SJSA1 (cell line): Measurements from ENCODE around the gene CAMTA1. TPM values are rescaled to one million over a fixed set of nuclear protein-coding genes. Genes with fewer than 3 reads are reported as not detected.

ENCODE experiments used
- DNase-seq, 2 experiments: peaks; one replicate each; pipeline ENCODE4 v3.0.0-alpha.2; 2015 to 2020; ENCODE audit warnings: low spot score in 2 of 2, low read depth in 1 of 2
- H3K27ac ChIP-seq: fragments of 250-450 bp; sonication (Bioruptor Pico); 2 replicates; pipeline ENCODE4 v1.5.1; 2020; ENCODE audit warnings: mild to moderate bottlenecking, moderate library complexity
- H3K27me3 ChIP-seq: fragments of 250-450 bp; sonication (Bioruptor Pico); replicated peaks from 2 replicates; pipeline ENCODE4 v1.5.1; 2020; ENCODE audit warnings: mild to moderate bottlenecking, moderate library complexity
- H3K36me3 ChIP-seq: fragments of 250-450 bp; sonication (Bioruptor Pico); 2 replicates; pipeline ENCODE4 v1.5.1; 2020; ENCODE audit warnings: mild to moderate bottlenecking
- H3K4me1 ChIP-seq: fragments of 250-450 bp; sonication (Bioruptor Pico); replicated peaks from 2 replicates; pipeline ENCODE4 v1.6.1; 2021; ENCODE audit warnings: mild to moderate bottlenecking
- H3K4me3 ChIP-seq: fragments of 250-450 bp; sonication (Bioruptor Pico); 2 replicates; pipeline ENCODE4 v1.5.1; 2020; ENCODE audit warnings: mild to moderate bottlenecking
- H3K9me3 ChIP-seq: fragments of 250-450 bp; sonication (Bioruptor Pico); replicated peaks from 2 replicates; pipeline ENCODE4 v1.5.1; 2020; ENCODE audit warnings: mild to moderate bottlenecking
- total RNA-seq: library from RNA; depleted of rRNA; stranded (reverse); fragments of >200 nt; shearing (Covaris generic); gene quantifications from 2 replicates; pipeline ENCODE4 v1.2.3, GENCODE V29; 2014

Gene CAMTA1
- total RNA-seq, 1 experiment from 2014 or later, result 136 TPM

GRCh38 chr1:7199077-7199779 is 414.0 kb downstream of the CAMTA1 start:
- H3K4me1 ChIP-seq, result no peaks in the 10 kb centered on the region
- no peaks in the 10 kb centered on the region; the same call in 1 of the 2 replicates for H3K27me3 ChIP-seq
- no peak overlapping the region for H3K27ac ChIP-seq
- no peaks in the 10 kb centered on the region for H3K36me3 ChIP-seq
- no peaks in the 10 kb centered on the region for H3K9me3 ChIP-seq
- H3K4me3 ChIP-seq, result no peak overlapping the region
- no peak for DNase-seq

- Histone ChIP-seq H3K4me1 (no peaks in the 10 kb centered on the region), H3K4me3 (no peak overlapping the region), H3K36me3 (no peaks in the 10 kb centered on the region), H3K27me3 (no peaks in the 10 kb centered on the region), H3K9me3 (no peaks in the 10 kb centered on the region), H3K27ac (no peak overlapping the region)
- DNase-seq, result no peak
These were observed 422.8 kb downstream of the CAMTA1 start for GRCh38 chr1:7207875-7208646.

- no peak for DNase-seq
- H3K4me1 ChIP-seq, result no peaks in the 10 kb centered on the region
- no peak overlapping the region for H3K4me3 ChIP-seq
- H3K27ac ChIP-seq, result no peak overlapping the region
- H3K36me3 ChIP-seq, result no peaks in the 10 kb centered on the region
- H3K9me3 ChIP-seq, result no peaks in the 10 kb centered on the region
- H3K27me3 ChIP-seq, result no peaks in the 10 kb centered on the region
These were observed 423.5 kb downstream of the CAMTA1 start for GRCh38 chr1:7208647-7209180.

- H3K4me1 ChIP-seq, result no peaks in the 10 kb centered on the region
- no peaks in the 10 kb centered on the region for H3K36me3 ChIP-seq
- no peaks in the 10 kb centered on the region for H3K9me3 ChIP-seq
- no peak overlapping the region for H3K4me3 ChIP-seq
- H3K27me3 ChIP-seq, result no peaks in the 10 kb centered on the region
- H3K27ac ChIP-seq, result no peak overlapping the region
- no peak for DNase-seq
These were observed 424.1 kb downstream of the CAMTA1 start for GRCh38 chr1:7209336-7209735.

- H3K27ac ChIP-seq, result no peak overlapping the region
- peaks cover 9% of the 10 kb centered on the region for H3K4me1 ChIP-seq
- H3K36me3 ChIP-seq, result no peaks in the 10 kb centered on the region
- peaks cover 12% of the 10 kb centered on the region for H3K9me3 ChIP-seq
- no peaks in the 10 kb centered on the region for H3K27me3 ChIP-seq
- no peak overlapping the region for H3K4me3 ChIP-seq
- DNase-seq, result peak in 1 of 2 experiments; percentile 19
These were observed 433.1 kb downstream of the CAMTA1 start for GRCh38 chr1:7218210-7218832.

- no peaks in the 10 kb centered on the region for H3K36me3 ChIP-seq
- H3K4me1 ChIP-seq, result peaks cover 16% of the 10 kb centered on the region
- H3K27ac ChIP-seq, result no peak overlapping the region
- no peaks in the 10 kb centered on the region for H3K27me3 ChIP-seq
- peaks cover 12% of the 10 kb centered on the region for H3K9me3 ChIP-seq
- no peak overlapping the region for H3K4me3 ChIP-seq
- no peak for DNase-seq
These were observed 433.8 kb downstream of the CAMTA1 start for GRCh38 chr1:7219031-7219430.

- Histone ChIP-seq H3K9me3 (peaks cover 12% of the 10 kb centered on the region), H3K36me3 (no peaks in the 10 kb centered on the region), H3K27me3 (no peaks in the 10 kb centered on the region), H3K27ac (peak overlapping the region; percentile 82), H3K4me1 (peaks cover 16% of the 10 kb centered on the region), H3K4me3 (no peak overlapping the region)
- DNase-seq, result peak; percentile 69 to 77
These were observed 434.8 kb downstream of the CAMTA1 start for GRCh38 chr1:7220007-7220406.

GRCh38 chr1:7220712-7221252 is 435.5 kb downstream of the CAMTA1 start:
- Histone ChIP-seq H3K27ac (peak overlapping the region; percentile 80), H3K4me1 (peaks cover 16% of the 10 kb centered on the region), H3K9me3 (peaks cover 12% of the 10 kb centered on the region), H3K36me3 (no peaks in the 10 kb centered on the region), H3K27me3 (no peaks in the 10 kb centered on the region), H3K4me3 (no peak overlapping the region)
- DNase-seq, result no peak

- DNase-seq, result no peak
These were observed 436.8 kb downstream of the CAMTA1 start for GRCh38 chr1:7221826-7222694.

GRCh38 chr1:7222695-7223015 is 437.4 kb downstream of the CAMTA1 start:
- Histone ChIP-seq H3K36me3 (no peaks in the 10 kb centered on the region), H3K9me3 (peaks cover 12% of the 10 kb centered on the region), H3K27me3 (no peaks in the 10 kb centered on the region), H3K27ac (no peak overlapping the region), H3K4me1 (peaks cover 16% of the 10 kb centered on the region), H3K4me3 (no peak overlapping the region)
- DNase-seq, result no peak

More at GRCh38 chr1:7221826-7222694, 436.8 kb downstream of the CAMTA1 start:
- Histone ChIP-seq H3K36me3 (no peaks in the 10 kb centered on the region), H3K27ac (no peak overlapping the region), H3K9me3 (peaks cover 12% of the 10 kb centered on the region), H3K4me3 (no peak overlapping the region), H3K27me3 (no peaks in the 10 kb centered on the region), H3K4me1 (peaks cover 16% of the 10 kb centered on the region)

- H3K4me1 ChIP-seq, result peaks cover 16% of the 10 kb centered on the region
- H3K27me3 ChIP-seq, result no peaks in the 10 kb centered on the region
- H3K9me3 ChIP-seq, result peaks cover 10% of the 10 kb centered on the region
- no peak overlapping the region for H3K27ac ChIP-seq
- H3K36me3 ChIP-seq, result no peaks in the 10 kb centered on the region
- peak in 1 of 2 experiments; percentile 8 for DNase-seq
- H3K4me3 ChIP-seq, result no peak overlapping the region
These were observed 438.3 kb downstream of the CAMTA1 start for GRCh38 chr1:7223334-7224080.

- no peak for DNase-seq
- Histone ChIP-seq H3K4me1 (peaks cover 16% of the 10 kb centered on the region), H3K27me3 (no peaks in the 10 kb centered on the region), H3K36me3 (no peaks in the 10 kb centered on the region), H3K9me3 (peaks cover 4% of the 10 kb centered on the region), H3K27ac (no peak overlapping the region), H3K4me3 (no peak overlapping the region)
These were observed 438.9 kb downstream of the CAMTA1 start for GRCh38 chr1:7224081-7224534.
